SK-N-SH treated with all-trans-retinoic acid at 6 μM for 48 hours (cell line): Measurements from ENCODE around the gene TMPRSS11A.

Experiments used
- BACH2 ChIP-seq: fragments of 250-450 bp; sonication (Bioruptor Pico); IDR thresholded peaks from 2 replicates; pipeline ENCODE4 v1.9.0; 2021; ENCODE audit warnings: mild to moderate bottlenecking, borderline replicate concordance
- ESRRG ChIP-seq: fragments of 250-450 bp; sonication (Bioruptor Pico); IDR thresholded peaks from 2 replicates; pipeline ENCODE4 v1.6.1; 2021; ENCODE audit warnings: mild to moderate bottlenecking
- ISL1 ChIP-seq: fragments of 250-450 bp; sonication (Bioruptor Pico); IDR thresholded peaks from 2 replicates; pipeline ENCODE4 v2.1.2; 2022; ENCODE audit warnings: mild to moderate bottlenecking, moderate library complexity
- RARB ChIP-seq: fragments of 250-450 bp; sonication (Bioruptor Pico); IDR thresholded peaks from 2 replicates; pipeline ENCODE4 v1.8.0; 2021; ENCODE audit warnings: mild to moderate bottlenecking, moderate library complexity
- ZC3H10 ChIP-seq: fragments of 250-450 bp; sonication (Bioruptor Pico); IDR thresholded peaks from 2 replicates; pipeline ENCODE4 v1.5.1; 2021; ENCODE audit warnings: mild to moderate bottlenecking, moderate library complexity
- ZFP3 ChIP-seq: fragments of 250-450 bp; sonication (Bioruptor Pico); IDR thresholded peaks from 2 replicates; pipeline ENCODE4 v1.5.0; 2020; ENCODE audit warnings: mild to moderate bottlenecking, moderate library complexity
- TF ChIP-seq, protein P1 (sequence below): fragments of 250-450 bp; sonication (Bioruptor Pico); IDR thresholded peaks from 2 replicates; pipeline ENCODE4 v1.8.0; 2020; ENCODE audit warnings: mild to moderate bottlenecking, moderate library complexity, borderline replicate concordance

- TF ChIP-seq ZFP3 (CRISPR knock-in tag) (no peak), BACH2 (CRISPR knock-in tag) (no peak), ESRRG (CRISPR knock-in tag) (no peak), ISL1 (CRISPR knock-in tag) (no peak), RARB (no peak), ZC3H10 (CRISPR knock-in tag) (no peak)
- TF ChIP-seq, protein P1, sequence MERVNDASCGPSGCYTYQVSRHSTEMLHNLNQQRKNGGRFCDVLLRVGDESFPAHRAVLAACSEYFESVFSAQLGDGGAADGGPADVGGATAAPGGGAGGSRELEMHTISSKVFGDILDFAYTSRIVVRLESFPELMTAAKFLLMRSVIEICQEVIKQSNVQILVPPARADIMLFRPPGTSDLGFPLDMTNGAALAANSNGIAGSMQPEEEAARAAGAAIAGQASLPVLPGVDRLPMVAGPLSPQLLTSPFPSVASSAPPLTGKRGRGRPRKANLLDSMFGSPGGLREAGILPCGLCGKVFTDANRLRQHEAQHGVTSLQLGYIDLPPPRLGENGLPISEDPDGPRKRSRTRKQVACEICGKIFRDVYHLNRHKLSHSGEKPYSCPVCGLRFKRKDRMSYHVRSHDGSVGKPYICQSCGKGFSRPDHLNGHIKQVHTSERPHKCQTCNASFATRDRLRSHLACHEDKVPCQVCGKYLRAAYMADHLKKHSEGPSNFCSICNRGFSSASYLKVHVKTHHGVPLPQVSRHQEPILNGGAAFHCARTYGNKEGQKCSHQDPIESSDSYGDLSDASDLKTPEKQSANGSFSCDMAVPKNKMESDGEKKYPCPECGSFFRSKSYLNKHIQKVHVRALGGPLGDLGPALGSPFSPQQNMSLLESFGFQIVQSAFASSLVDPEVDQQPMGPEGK (CRISPR knock-in tag), result no peak
Observed at GRCh38 chr4:67939195-67939594, 24.1 kb downstream of the TMPRSS11A start.
